ENCODE measurements around the gene RPL18. TPM values are rescaled to one million over a fixed set of nuclear protein-coding genes. Genes with fewer than 3 reads are reported as not detected.

Gene RPL18
- total and polyA plus RNA-seq, 9 of the 15 experiments (the other 6 are each of a cell fraction or from before 2014, with no cell fraction given) = 312 to 2,635 (median 1,653) TPM

DNA sequence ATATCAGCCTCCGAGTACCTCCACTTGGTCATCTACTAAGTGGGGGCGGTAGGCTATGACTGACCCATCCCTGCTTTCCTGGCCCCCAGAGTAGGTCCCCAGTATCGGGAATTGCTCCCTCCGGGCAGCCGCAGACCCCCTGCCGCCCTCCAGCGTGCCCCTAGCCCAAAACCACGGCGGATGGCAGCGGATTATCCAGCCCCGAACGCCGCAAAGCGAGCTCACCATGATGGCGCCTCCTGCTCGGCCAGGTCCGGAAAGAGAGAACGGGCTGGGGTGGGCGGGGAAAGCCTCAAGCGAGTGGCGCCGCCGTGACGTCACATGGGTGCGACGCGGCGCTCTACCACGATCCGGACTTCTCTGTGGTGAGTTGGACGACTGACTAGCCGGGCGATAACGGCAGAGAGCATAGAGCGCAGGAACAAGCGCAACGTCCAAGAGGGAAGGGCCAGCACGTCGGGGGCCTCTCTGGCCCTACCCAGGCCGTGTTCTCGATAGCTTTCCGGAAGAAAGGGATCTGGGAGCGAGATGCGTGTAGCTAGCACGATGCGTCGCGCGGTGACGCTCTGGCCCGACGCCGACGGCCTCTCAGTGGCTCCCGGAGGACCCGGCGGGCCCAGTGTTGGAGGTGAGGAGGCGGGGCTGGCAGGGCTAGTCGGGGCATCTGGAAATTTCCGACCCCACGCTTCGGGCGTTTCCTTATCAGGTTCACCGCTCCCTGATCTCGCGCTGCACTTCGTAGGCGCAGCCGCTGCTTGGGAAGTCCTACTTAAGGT is at the start of gene RPL18, which contains the start of gene SPHK2 (continued):
- peak; percentile 85 for TF ChIP-seq DIDO1 (tag; IDR thresholded peaks at IDR 0.05; ENCODE audit: low read depth)
- TF ChIP-seq PHB (CRISPR knock-in tag; IDR thresholded peaks at IDR 0.05) = peak; percentile 89; the same call in 1 of the 2 replicates
- TF ChIP-seq, protein P1, sequence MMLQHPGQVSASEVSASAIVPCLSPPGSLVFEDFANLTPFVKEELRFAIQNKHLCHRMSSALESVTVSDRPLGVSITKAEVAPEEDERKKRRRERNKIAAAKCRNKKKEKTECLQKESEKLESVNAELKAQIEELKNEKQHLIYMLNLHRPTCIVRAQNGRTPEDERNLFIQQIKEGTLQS (IDR thresholded peaks at IDR 0.05) = peak; percentile 73; the same call in 1 of the 2 replicates
- TF ChIP-seq, protein P1 (CRISPR knock-in tag; conservative IDR thresholded peaks at IDR 0.05) = peak; percentile 87; the same call in 1 of the 2 replicates
- TF ChIP-seq, protein P2, sequence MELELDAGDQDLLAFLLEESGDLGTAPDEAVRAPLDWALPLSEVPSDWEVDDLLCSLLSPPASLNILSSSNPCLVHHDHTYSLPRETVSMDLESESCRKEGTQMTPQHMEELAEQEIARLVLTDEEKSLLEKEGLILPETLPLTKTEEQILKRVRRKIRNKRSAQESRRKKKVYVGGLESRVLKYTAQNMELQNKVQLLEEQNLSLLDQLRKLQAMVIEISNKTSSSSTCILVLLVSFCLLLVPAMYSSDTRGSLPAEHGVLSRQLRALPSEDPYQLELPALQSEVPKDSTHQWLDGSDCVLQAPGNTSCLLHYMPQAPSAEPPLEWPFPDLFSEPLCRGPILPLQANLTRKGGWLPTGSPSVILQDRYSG (tag; conservative IDR thresholded peaks at IDR 0.05; ENCODE audit: low read depth) = 0 out of 2 replicates have a peak, but pooled peaks have one; percentile 57
- TF ChIP-seq, protein P3, sequence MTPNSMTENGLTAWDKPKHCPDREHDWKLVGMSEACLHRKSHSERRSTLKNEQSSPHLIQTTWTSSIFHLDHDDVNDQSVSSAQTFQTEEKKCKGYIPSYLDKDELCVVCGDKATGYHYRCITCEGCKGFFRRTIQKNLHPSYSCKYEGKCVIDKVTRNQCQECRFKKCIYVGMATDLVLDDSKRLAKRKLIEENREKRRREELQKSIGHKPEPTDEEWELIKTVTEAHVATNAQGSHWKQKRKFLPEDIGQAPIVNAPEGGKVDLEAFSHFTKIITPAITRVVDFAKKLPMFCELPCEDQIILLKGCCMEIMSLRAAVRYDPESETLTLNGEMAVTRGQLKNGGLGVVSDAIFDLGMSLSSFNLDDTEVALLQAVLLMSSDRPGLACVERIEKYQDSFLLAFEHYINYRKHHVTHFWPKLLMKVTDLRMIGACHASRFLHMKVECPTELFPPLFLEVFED (CRISPR knock-in tag; conservative IDR thresholded peaks at IDR 0.05) = no peak
- peak; percentile 58 for TF ChIP-seq ZNF134 (CRISPR knock-in tag; conservative IDR thresholded peaks at IDR 0.05)
- no peak for TF ChIP-seq TBP (optimal IDR thresholded peaks at IDR 0.05; ENCODE audit: low read depth, low read length)
- no peak for TF ChIP-seq TSC22D4 (tag; IDR thresholded peaks at IDR 0.05)
- TF ChIP-seq MECOM (CRISPR knock-in tag; IDR thresholded peaks at IDR 0.05) = no peak
- peak; percentile 99 for TF ChIP-seq SUPT5H (IDR thresholded peaks at IDR 0.05)
- TF ChIP-seq, protein P4, sequence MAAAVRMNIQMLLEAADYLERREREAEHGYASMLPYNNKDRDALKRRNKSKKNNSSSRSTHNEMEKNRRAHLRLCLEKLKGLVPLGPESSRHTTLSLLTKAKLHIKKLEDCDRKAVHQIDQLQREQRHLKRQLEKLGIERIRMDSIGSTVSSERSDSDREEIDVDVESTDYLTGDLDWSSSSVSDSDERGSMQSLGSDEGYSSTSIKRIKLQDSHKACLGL (CRISPR knock-in tag; IDR thresholded peaks at IDR 0.05; ENCODE audit: borderline replicate concordance, poor library complexity, severe bottlenecking) = no peak
- peak; percentile 99 for TF ChIP-seq RBBP5 (IDR thresholded peaks at IDR 0.05; ENCODE audit: borderline replicate concordance, insufficient read depth, low read length, poor library complexity, severe bottlenecking)
- peak in 1 of 2 experiments; percentile 83; a peak in 2 of 4 replicates for TF ChIP-seq ARNT (IDR thresholded peaks at IDR 0.05)
- no peak; the same call in none of the 2 replicates for TF ChIP-seq ZNF384 (IDR thresholded peaks at IDR 0.05; ENCODE audit: low read depth, low read length)
- TF ChIP-seq, protein P5, sequence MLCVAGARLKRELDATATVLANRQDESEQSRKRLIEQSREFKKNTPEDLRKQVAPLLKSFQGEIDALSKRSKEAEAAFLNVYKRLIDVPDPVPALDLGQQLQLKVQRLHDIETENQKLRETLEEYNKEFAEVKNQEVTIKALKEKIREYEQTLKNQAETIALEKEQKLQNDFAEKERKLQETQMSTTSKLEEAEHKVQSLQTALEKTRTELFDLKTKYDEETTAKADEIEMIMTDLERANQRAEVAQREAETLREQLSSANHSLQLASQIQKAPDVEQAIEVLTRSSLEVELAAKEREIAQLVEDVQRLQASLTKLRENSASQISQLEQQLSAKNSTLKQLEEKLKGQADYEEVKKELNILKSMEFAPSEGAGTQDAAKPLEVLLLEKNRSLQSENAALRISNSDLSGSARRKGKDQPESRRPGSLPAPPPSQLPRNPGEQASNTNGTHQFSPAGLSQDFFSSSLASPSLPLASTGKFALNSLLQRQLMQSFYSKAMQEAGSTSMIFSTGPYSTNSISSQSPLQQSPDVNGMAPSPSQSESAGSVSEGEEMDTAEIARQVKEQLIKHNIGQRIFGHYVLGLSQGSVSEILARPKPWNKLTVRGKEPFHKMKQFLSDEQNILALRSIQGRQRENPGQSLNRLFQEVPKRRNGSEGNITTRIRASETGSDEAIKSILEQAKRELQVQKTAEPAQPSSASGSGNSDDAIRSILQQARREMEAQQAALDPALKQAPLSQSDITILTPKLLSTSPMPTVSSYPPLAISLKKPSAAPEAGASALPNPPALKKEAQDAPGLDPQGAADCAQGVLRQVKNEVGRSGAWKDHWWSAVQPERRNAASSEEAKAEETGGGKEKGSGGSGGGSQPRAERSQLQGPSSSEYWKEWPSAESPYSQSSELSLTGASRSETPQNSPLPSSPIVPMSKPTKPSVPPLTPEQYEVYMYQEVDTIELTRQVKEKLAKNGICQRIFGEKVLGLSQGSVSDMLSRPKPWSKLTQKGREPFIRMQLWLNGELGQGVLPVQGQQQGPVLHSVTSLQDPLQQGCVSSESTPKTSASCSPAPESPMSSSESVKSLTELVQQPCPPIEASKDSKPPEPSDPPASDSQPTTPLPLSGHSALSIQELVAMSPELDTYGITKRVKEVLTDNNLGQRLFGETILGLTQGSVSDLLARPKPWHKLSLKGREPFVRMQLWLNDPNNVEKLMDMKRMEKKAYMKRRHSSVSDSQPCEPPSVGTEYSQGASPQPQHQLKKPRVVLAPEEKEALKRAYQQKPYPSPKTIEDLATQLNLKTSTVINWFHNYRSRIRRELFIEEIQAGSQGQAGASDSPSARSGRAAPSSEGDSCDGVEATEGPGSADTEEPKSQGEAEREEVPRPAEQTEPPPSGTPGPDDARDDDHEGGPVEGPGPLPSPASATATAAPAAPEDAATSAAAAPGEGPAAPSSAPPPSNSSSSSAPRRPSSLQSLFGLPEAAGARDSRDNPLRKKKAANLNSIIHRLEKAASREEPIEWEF (CRISPR knock-in tag; IDR thresholded peaks at IDR 0.05) = no peak
- TF ChIP-seq CBX5 (IDR thresholded peaks at IDR 0.05; ENCODE audit: borderline replicate concordance, low read depth) = no peak

Measured in K562 (cell line).